HEK293T (cell line): Measurements from ENCODE around the gene ENG.

Source experiments
- BHLHE40 ChIP-seq: fragments of 450-650 bp; IDR thresholded peaks from 2 replicates; pipeline ENCODE4 v1.6.1; 2016; ENCODE audit warnings: mild to moderate bottlenecking, moderate library complexity, borderline replicate concordance
- ELF4 ChIP-seq: fragments of 450-650 bp; IDR thresholded peaks from 2 replicates; pipeline ENCODE4 v1.6.1; 2017; ENCODE audit warnings: antibody characterized with exemption
- FOXA1 ChIP-seq: fragments of 450-650 bp; IDR thresholded peaks from 2 replicates; pipeline ENCODE4 v1.6.1; 2016; ENCODE audit warnings: mild to moderate bottlenecking
- FOXM1 ChIP-seq: fragments of 450-650 bp; IDR thresholded peaks from 2 replicates; pipeline ENCODE4 v1.6.1; 2017; ENCODE audit warnings: mild to moderate bottlenecking, borderline replicate concordance
- HDGF ChIP-seq: fragments of 450-650 bp; IDR thresholded peaks from 2 replicates; pipeline ENCODE4 v1.6.1; 2017; ENCODE audit warnings: antibody characterized with exemption, borderline replicate concordance
- L3MBTL2 ChIP-seq: fragments of 450-650 bp; conservative IDR thresholded peaks from 2 replicates; pipeline ENCODE4 v1.6.1; 2016; ENCODE audit warnings: mild to moderate bottlenecking
- LEF1 ChIP-seq: fragments of 450-650 bp; IDR thresholded peaks from 2 replicates; pipeline ENCODE4 v1.6.1; 2017; ENCODE audit warnings: mild to moderate bottlenecking, borderline replicate concordance
- NFRKB ChIP-seq: fragments of 450-650 bp; IDR thresholded peaks from 2 replicates; pipeline ENCODE4 v1.6.1; 2016; ENCODE audit warnings: mild to moderate bottlenecking, moderate library complexity
- PKNOX1 ChIP-seq: fragments of 450-650 bp; IDR thresholded peaks from 2 replicates; pipeline ENCODE4 v1.6.1; 2016
- SP1 ChIP-seq: fragments of 450-650 bp; IDR thresholded peaks from 2 replicates; pipeline ENCODE4 v1.6.1; 2017
- TARDBP ChIP-seq: fragments of 450-650 bp; IDR thresholded peaks from 2 replicates; pipeline ENCODE4 v1.6.1; 2016
- ZNF384 ChIP-seq: fragments of 450-650 bp; IDR thresholded peaks from 2 replicates; pipeline ENCODE4 v1.6.1; 2016

- no peak for TF ChIP-seq NFRKB
- no peak for TF ChIP-seq FOXA1
- no peak for TF ChIP-seq ZNF384
- TF ChIP-seq BHLHE40 = no peak
- TF ChIP-seq L3MBTL2 = no peak
- TF ChIP-seq LEF1 = no peak
- TF ChIP-seq PKNOX1 = no peak
- no peak for TF ChIP-seq SP1
- TF ChIP-seq FOXM1 = no peak
- no peak for TF ChIP-seq HDGF
- TF ChIP-seq ELF4 = no peak
- no peak for TF ChIP-seq TARDBP
These were observed 36.5 kb downstream of the ENG start for GRCh38 chr9:127817881-127818434.
